ENCODE results near the gene LGR6. TPM values are rescaled to one million over a fixed set of nuclear protein-coding genes. Genes with fewer than 3 reads are reported as not detected.

LGR6 gene
- total and polyA plus RNA-seq, 2 of the 4 experiments (the other 2 are of a cell fraction), result not detected

DNA sequence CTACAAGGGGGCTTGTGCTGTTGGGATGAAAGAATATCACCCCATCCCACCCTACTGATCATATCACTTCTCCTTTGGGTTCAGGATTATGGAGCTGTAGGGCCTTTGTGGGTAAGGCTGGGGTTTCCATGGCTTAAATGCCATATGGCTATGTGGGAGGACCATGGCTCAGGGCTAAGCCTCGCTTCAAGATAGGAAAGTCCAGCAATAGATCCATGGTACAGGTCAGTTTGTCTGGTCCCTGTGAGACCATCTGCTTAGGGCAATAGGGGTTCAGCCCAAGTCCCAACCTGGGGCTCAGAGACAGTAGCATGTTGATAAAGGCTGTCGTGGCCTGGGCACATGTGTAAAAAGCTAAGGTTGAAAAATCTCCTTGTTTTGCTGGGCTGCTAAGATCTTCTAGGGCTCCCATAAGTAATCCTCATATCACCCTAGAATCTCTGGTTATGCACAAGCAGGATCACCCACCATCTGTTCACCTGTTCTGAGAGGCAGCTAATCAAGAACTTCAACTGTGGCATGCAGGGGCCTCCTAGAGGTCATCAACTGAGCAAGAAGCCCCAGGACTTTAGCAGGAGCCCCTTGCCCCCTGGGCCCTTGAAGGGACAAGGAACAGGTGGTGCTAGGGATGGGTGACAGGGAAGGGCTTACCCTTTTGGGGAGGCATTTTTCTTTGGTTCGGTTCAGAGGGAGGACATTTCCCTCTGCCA lies 81.6 kb downstream of the LGR6 start:
- H2AK5ac ChIP-seq (ENCODE audit: low read depth, low read length), result no peak overlapping the region
- intact Hi-C loops (cut with micrococcal nuclease) (no loop called here), in situ Hi-C loops (cut with MboI; ENCODE audit: low sequenced_read_pairs) (no loop called here), dilution Hi-C loops (cut with HindIII; ENCODE audit: low sequenced_read_pairs, unreplicated experiment) (no loop called here)
- ATAC-seq (ENCODE audit: low read depth), result no peak
- no peak overlapping the region for H3K23ac ChIP-seq (ENCODE audit: low read depth, low read length)
- no peak overlapping the region for H3K18ac ChIP-seq (ENCODE audit: low read depth, low read length)
- H2BK5ac ChIP-seq (ENCODE audit: low read depth, low read length, poor library complexity, severe bottlenecking), result no peak overlapping the region
- no peak overlapping the region for H2BK120ac ChIP-seq (ENCODE audit: low read depth, low read length)
- no peak overlapping the region for H3K9ac ChIP-seq (ENCODE audit: low read depth, low read length)
- no peak overlapping the region for H4K5ac ChIP-seq (ENCODE audit: low read depth, low read length)
- H3K56ac ChIP-seq (ENCODE audit: extremely low read depth, insufficient read depth, low read length), result no peak overlapping the region
- H3K79me1 ChIP-seq (ENCODE audit: low read depth in 1 of 2, low read length in 2 of 2), result no peaks in the 10 kb centered on the region
- no peak overlapping the region for H2AFZ ChIP-seq (replicated peaks; ENCODE audit: low read length, poor library complexity)
- no peak overlapping the region for H3K4ac ChIP-seq (ENCODE audit: low read depth, low read length)
- H3K4me1 ChIP-seq (ENCODE audit: control insufficient read depth, insufficient read depth, low read length), result peaks cover 3% of the 10 kb centered on the region
- WGBS, 2 experiments (ENCODE audit: extremely low coverage in 2 of 2, insufficient read length in 1 of 2), result 80% methylated on average over 1 of the region's 3 CpGs; no CpG with 5 or more reads in 1 of the 2 experiments
- ChIA-PET CTCF (interaction anchor here (1.0 to 1.7 kb wide), 3 partner anchors 8 to 41 kb away, joined by 4 to 6 read pairs (median 5); no protein-coding TSS in a partner anchor), POLR2A (ENCODE audit: unreplicated experiment) (no interaction called here)
- H3K4me2 ChIP-seq (ENCODE audit: low read depth, low read length), result no peak overlapping the region
- H3K27ac ChIP-seq (ENCODE audit: insufficient read depth, low read length), result no peak overlapping the region
- H3K36me3 ChIP-seq (ENCODE audit: control insufficient read depth, insufficient read depth, low read length), result no peaks in the 10 kb centered on the region
- no peak overlapping the region for H2BK20ac ChIP-seq (ENCODE audit: low read depth, low read length)
- DNase-seq, result no peak
- no peak overlapping the region for H4K91ac ChIP-seq (ENCODE audit: insufficient read depth, low read depth, low read length)
- H3K27me3 ChIP-seq (ENCODE audit: control insufficient read depth, insufficient read depth, low read length), result peaks cover 25% of the 10 kb centered on the region
- H2AK9ac ChIP-seq (replicated peaks; ENCODE audit: low read depth, low read length, poor library complexity), result no peak overlapping the region
- no peaks in the 10 kb centered on the region for H3K9me3 ChIP-seq (ENCODE audit: control insufficient read depth, insufficient read depth, low read length)
- H3K9me1 ChIP-seq (ENCODE audit: insufficient read depth, low read length), result peaks cover 4% of the 10 kb centered on the region
- H2BK15ac ChIP-seq (ENCODE audit: low read depth, low read length), result no peak overlapping the region
- TF ChIP-seq RAD21 (IDR thresholded peaks at IDR 0.05; ENCODE audit: low read length), result no peak
- no peak for TF ChIP-seq MAFK (IDR thresholded peaks at IDR 0.05; ENCODE audit: low read depth, low read length)
- TF ChIP-seq ELK1 (IDR thresholded peaks at IDR 0.05; ENCODE audit: borderline replicate concordance, low read depth, low read length), result no peak
- TF ChIP-seq RFX5 (IDR thresholded peaks at IDR 0.05; ENCODE audit: low read depth, low read length), result no peak
- TF ChIP-seq CHD1 (IDR thresholded peaks at IDR 0.05; ENCODE audit: low read depth, low read length), result no peak
- TF ChIP-seq MAZ (IDR thresholded peaks at IDR 0.05; ENCODE audit: borderline replicate concordance, low read depth, low read length), result no peak
- TF ChIP-seq CEBPB (IDR thresholded peaks at IDR 0.05; ENCODE audit: low read depth, low read length), result no peak
- TF ChIP-seq MXI1 (IDR thresholded peaks at IDR 0.05; ENCODE audit: borderline replicate concordance, low read depth, low read length), result no peak
- TF ChIP-seq SMC3 (IDR thresholded peaks at IDR 0.05; ENCODE audit: low read depth, low read length), result no peak
- no peak for TF ChIP-seq CTCF (conservative IDR thresholded peaks at IDR 0.05; ENCODE audit: low read depth, low read length)
- no peak overlapping the region for H3K14ac ChIP-seq (replicated peaks; ENCODE audit: low read depth, low read length)
- no peak overlapping the region for H3K4me3 ChIP-seq (ENCODE audit: insufficient read depth, low read depth, low read length)
- H4K20me1 ChIP-seq (ENCODE audit: insufficient read depth, low read length), result no peaks in the 10 kb centered on the region
- no TSS peak for BruUV-seq (replicated peaks)
- H4K8ac ChIP-seq (ENCODE audit: low read depth in 2 of 2, low read length in 2 of 2), result no peak overlapping the region
